Measurements from ENCODE around the gene DLG2. TPM values are rescaled to one million over a fixed set of nuclear protein-coding genes. Genes with fewer than 3 reads are reported as not detected.
A peak's percentile ranks its signal among the peaks of the same experiment; 100 is the strongest.

Gene DLG2
- total RNA-seq, 1 donor from 2014 or later: 1.8 TPM

DNA sequence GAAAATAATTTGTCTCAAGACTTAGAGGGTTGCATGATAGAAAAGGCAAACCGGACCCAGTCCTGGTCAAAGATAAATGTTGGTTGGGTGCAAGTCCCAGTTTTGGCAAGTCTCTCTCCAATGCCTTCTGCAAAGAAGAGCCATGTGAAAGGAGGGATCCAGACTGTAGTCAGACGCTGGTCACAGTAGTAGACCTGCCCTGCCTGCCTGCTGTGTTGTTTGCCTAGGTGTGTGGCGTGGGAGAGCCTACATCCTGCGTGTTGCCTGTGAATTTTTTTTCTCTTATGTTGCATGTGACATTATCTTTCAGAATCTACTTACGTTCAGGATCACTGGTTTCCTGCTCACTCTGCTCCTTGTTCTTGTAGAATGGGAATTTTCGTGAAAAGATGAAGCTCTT lies 2143.3 kb downstream of the DLG2 start:
- TF ChIP-seq, protein P1, sequence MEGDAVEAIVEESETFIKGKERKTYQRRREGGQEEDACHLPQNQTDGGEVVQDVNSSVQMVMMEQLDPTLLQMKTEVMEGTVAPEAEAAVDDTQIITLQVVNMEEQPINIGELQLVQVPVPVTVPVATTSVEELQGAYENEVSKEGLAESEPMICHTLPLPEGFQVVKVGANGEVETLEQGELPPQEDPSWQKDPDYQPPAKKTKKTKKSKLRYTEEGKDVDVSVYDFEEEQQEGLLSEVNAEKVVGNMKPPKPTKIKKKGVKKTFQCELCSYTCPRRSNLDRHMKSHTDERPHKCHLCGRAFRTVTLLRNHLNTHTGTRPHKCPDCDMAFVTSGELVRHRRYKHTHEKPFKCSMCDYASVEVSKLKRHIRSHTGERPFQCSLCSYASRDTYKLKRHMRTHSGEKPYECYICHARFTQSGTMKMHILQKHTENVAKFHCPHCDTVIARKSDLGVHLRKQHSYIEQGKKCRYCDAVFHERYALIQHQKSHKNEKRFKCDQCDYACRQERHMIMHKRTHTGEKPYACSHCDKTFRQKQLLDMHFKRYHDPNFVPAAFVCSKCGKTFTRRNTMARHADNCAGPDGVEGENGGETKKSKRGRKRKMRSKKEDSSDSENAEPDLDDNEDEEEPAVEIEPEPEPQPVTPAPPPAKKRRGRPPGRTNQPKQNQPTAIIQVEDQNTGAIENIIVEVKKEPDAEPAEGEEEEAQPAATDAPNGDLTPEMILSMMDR (IDR thresholded peaks at IDR 0.05; ENCODE audit: insufficient read depth, low read depth, low read length): no peak
- no peak for TF ChIP-seq EZH2 (IDR thresholded peaks at IDR 0.05; ENCODE audit: insufficient read depth, low read length)
- DNase-seq (ENCODE audit: low read depth) (no peak), FAIRE-seq (no peak)
- Histone ChIP-seq H3K79me2 (ENCODE audit: insufficient read depth, low read length) (no peaks in the 10 kb centered on the region), H3K27ac (ENCODE audit: low read depth, low read length) (no peak overlapping the region), H3K4me2 (ENCODE audit: low read length) (no peak overlapping the region), H3K4me1 (ENCODE audit: insufficient read depth, low read length) (no peaks in the 10 kb centered on the region), H3K27me3 (ENCODE audit: insufficient read depth, low read length) (no peaks in the 10 kb centered on the region), H3K9me3 (ENCODE audit: insufficient read depth, low read depth, low read length) (no peaks in the 10 kb centered on the region), H2AFZ (ENCODE audit: low read depth, low read length) (no peak overlapping the region), H3K4me3 (ENCODE audit: insufficient read depth, low read depth, low read length) (no peak overlapping the region), H3K36me3 (ENCODE audit: insufficient read depth, low read length) (no peaks in the 10 kb centered on the region), H4K20me1 (ENCODE audit: insufficient read depth, low read length) (no peaks in the 10 kb centered on the region), H3K9ac (ENCODE audit: low read length) (no peak overlapping the region)
- Mint-ChIP-seq H3K36me3 (ENCODE audit: low read depth, unreplicated experiment) (no peaks in the 10 kb centered on the region), H3K27ac (ENCODE audit: unreplicated experiment) (no peak overlapping the region), H3K4me3 (ENCODE audit: unreplicated experiment) (no peak overlapping the region), H3K27me3 (ENCODE audit: low read depth, unreplicated experiment) (no peaks in the 10 kb centered on the region), H3K4me1 (ENCODE audit: low read depth, unreplicated experiment) (no peaks in the 10 kb centered on the region), H3K9me3 (ENCODE audit: unreplicated experiment) (no peaks in the 10 kb centered on the region)

DNA sequence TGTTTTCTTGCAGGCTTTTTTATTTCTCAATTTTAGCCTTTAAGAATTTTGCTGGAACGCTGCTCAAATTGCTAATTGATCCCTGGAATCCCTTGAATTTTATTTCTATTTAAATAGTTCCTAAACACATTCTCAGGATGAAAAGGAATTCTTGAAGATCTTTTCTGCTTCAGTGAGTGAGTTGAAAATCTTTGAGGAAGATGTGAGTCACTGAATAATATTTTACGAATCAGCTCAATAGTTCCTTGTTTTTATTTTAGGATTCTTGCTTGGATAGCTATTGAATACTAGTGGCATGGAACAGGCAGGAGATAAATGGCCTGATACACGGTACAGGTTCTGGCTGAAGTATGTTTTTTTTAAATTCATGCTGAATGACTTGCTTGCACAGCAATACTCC lies 2146.3 kb downstream of the DLG2 start:
- Histone ChIP-seq H3K36me3 (ENCODE audit: insufficient read depth, low read length) (no peaks in the 10 kb centered on the region), H3K4me1 (ENCODE audit: insufficient read depth, low read length) (no peaks in the 10 kb centered on the region), H3K9me3 (ENCODE audit: insufficient read depth, low read depth, low read length) (no peaks in the 10 kb centered on the region), H3K27ac (ENCODE audit: low read depth, low read length) (no peak overlapping the region), H2AFZ (ENCODE audit: low read depth, low read length) (no peak overlapping the region), H3K9ac (ENCODE audit: low read length) (no peak overlapping the region), H3K79me2 (ENCODE audit: insufficient read depth, low read length) (no peaks in the 10 kb centered on the region), H3K4me2 (ENCODE audit: low read length) (no peak overlapping the region), H3K4me3 (ENCODE audit: insufficient read depth, low read depth, low read length) (no peak overlapping the region), H3K27me3 (ENCODE audit: insufficient read depth, low read length) (no peaks in the 10 kb centered on the region), H4K20me1 (ENCODE audit: insufficient read depth, low read length) (no peaks in the 10 kb centered on the region)
- peaks cover 1% of the 10 kb centered on the region for H3K4me1 Mint-ChIP-seq (ENCODE audit: low read depth, unreplicated experiment)
- H3K9me3 Mint-ChIP-seq (ENCODE audit: unreplicated experiment): no peaks in the 10 kb centered on the region
- no peak overlapping the region for H3K27ac Mint-ChIP-seq (ENCODE audit: unreplicated experiment)
- H3K36me3 Mint-ChIP-seq (ENCODE audit: low read depth, unreplicated experiment): no peaks in the 10 kb centered on the region
- H3K4me3 Mint-ChIP-seq (ENCODE audit: unreplicated experiment): no peak overlapping the region
- TF ChIP-seq, protein P1 (IDR thresholded peaks at IDR 0.05; ENCODE audit: insufficient read depth, low read depth, low read length): no peak
- TF ChIP-seq EZH2 (IDR thresholded peaks at IDR 0.05; ENCODE audit: insufficient read depth, low read length): no peak
- DNase-seq (ENCODE audit: low read depth) (peak; percentile 7), FAIRE-seq (no peak)
- no peaks in the 10 kb centered on the region for H3K27me3 Mint-ChIP-seq (ENCODE audit: low read depth, unreplicated experiment)

DNA sequence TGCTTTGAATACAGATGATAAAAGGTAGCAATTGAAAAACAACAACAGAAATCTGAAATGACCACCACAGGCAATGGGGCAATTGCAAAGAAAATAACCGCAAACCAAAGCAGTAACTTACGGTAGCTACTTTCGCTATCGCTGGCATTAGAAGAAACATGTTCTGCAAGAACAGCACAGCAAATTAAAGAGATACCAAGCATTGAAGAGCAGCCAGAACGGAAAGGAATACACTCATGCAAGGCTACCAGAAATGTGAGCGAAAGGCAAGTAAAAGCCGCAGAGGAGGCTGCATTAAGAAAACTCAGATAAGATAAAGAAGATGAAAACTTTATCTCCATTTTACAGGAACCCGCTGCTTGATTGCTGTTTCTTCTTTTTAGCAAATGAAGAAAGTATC lies 2146.9 kb downstream of the DLG2 start:
- TF ChIP-seq, protein P1 (IDR thresholded peaks at IDR 0.05; ENCODE audit: insufficient read depth, low read depth, low read length): no peak
- TF ChIP-seq EZH2 (IDR thresholded peaks at IDR 0.05; ENCODE audit: insufficient read depth, low read length): no peak
- H3K4me3 Mint-ChIP-seq (ENCODE audit: unreplicated experiment): no peak overlapping the region
- Histone ChIP-seq H3K27ac (ENCODE audit: low read depth, low read length) (no peak overlapping the region), H4K20me1 (ENCODE audit: insufficient read depth, low read length) (no peaks in the 10 kb centered on the region), H3K4me2 (ENCODE audit: low read length) (peak overlapping the region; percentile 6), H3K27me3 (ENCODE audit: insufficient read depth, low read length) (no peaks in the 10 kb centered on the region), H3K9ac (ENCODE audit: low read length) (no peak overlapping the region), H2AFZ (ENCODE audit: low read depth, low read length) (no peak overlapping the region), H3K79me2 (ENCODE audit: insufficient read depth, low read length) (no peaks in the 10 kb centered on the region), H3K9me3 (ENCODE audit: insufficient read depth, low read depth, low read length) (no peaks in the 10 kb centered on the region), H3K4me3 (ENCODE audit: insufficient read depth, low read depth, low read length) (no peak overlapping the region), H3K4me1 (ENCODE audit: insufficient read depth, low read length) (no peaks in the 10 kb centered on the region), H3K36me3 (ENCODE audit: insufficient read depth, low read length) (no peaks in the 10 kb centered on the region)
- no peaks in the 10 kb centered on the region for H3K36me3 Mint-ChIP-seq (ENCODE audit: low read depth, unreplicated experiment)
- H3K27ac Mint-ChIP-seq (ENCODE audit: unreplicated experiment): no peak overlapping the region
- no peaks in the 10 kb centered on the region for H3K9me3 Mint-ChIP-seq (ENCODE audit: unreplicated experiment)
- no peak for FAIRE-seq
- DNase-seq (ENCODE audit: low read depth): no peak
- H3K4me1 Mint-ChIP-seq (ENCODE audit: low read depth, unreplicated experiment): peaks cover 1% of the 10 kb centered on the region
- no peaks in the 10 kb centered on the region for H3K27me3 Mint-ChIP-seq (ENCODE audit: low read depth, unreplicated experiment)
